ENCODE results near the gene DNAH7. TPM values are rescaled to one million over a fixed set of nuclear protein-coding genes. Genes with fewer than 3 reads are reported as not detected.
A peak's percentile ranks its signal among the peaks of the same experiment; 100 is the strongest.

Gene DNAH7
- total and polyA plus RNA-seq, 9 of the 15 experiments (the other 6 are each of a cell fraction or from before 2014, with no cell fraction given) = 0.03 to 0.42 (median 0.18) TPM

DNA sequence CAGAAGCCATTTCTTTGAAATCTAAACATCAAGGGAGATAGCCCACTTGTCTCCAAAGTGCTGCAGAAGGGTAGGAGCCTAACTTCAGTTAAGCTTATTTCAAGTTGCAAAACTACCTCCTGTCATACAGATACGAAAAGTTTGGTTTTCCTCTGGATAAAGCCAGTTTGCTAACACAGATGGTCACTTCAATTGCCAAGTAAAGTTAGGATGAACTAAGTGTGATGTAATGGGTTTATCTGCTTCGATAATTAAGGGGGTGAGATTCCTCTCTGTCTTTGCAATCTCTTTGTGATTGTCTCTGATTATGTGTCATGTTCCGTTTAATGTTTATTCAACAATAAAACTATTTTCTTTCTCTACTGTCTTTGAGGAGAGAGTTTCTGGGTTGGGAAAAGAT is 255.2 kb downstream of the DNAH7 start:
- CTCF ChIA-PET (ENCODE audit: low intra/inter-chr PET ratio) = no interaction called here
- Histone ChIP-seq H3K4me3 (no peak overlapping the region), H3K9ac (ENCODE audit: insufficient read depth in 1 of 2, low read depth in 2 of 2, low read length in 2 of 2) (no peak overlapping the region), H3K4me1 (replicated peaks in 1 of 2; ENCODE audit: control insufficient read depth in 2 of 2, insufficient read depth in 2 of 2, low read length in 2 of 2) (no peaks in the 10 kb centered on the region), H3K79me2 (ENCODE audit: control insufficient read depth, insufficient read depth, low read length) (no peaks in the 10 kb centered on the region), H3K27me3 (ENCODE audit: control insufficient read depth in 2 of 2, insufficient read depth in 2 of 2, low read length in 2 of 2) (no peaks in the 10 kb centered on the region), H2AFZ (ENCODE audit: low read depth, low read length) (0 out of 2 replicates have a peak overlapping the region, but pooled peaks have one; percentile 26), H3K4me2 (ENCODE audit: insufficient read depth, low read length) (no peak overlapping the region), H4K20me1 (replicated peaks; ENCODE audit: control insufficient read depth, insufficient read depth, low read length) (no peaks in the 10 kb centered on the region), H3K36me3 (ENCODE audit: control insufficient read depth, insufficient read depth, low read length) (no peaks in the 10 kb centered on the region), H3K9me3 (replicated peaks; ENCODE audit: control insufficient read depth, insufficient read depth, low read depth, low read length) (no peaks in the 10 kb centered on the region), H3K9me1 (ENCODE audit: control insufficient read depth, insufficient read depth, low read length) (no peaks in the 10 kb centered on the region), H3K27ac (ENCODE audit: extremely low read depth, low read depth, low read length) (no peak overlapping the region)
- no peak for DNase-seq (ENCODE audit: extremely low read depth in 1 of 4, low spot score in 3 of 4)
- intact Hi-C loops (cut with micrococcal nuclease) = no loop called here
- no TSS peak for BruUV-seq (replicated peaks)
- POLR2A ChIA-PET = no interaction called here
- in situ Hi-C loops (cut with MboI) = no loop called here
- peak; percentile 55 for FAIRE-seq
- TF ChIP-seq ZNF41 (CRISPR knock-in tag; conservative IDR thresholded peaks at IDR 0.05) = no peak
- TF ChIP-seq PHF8 (IDR thresholded peaks at IDR 0.05; ENCODE audit: borderline replicate concordance, low read length) = no peak
- TF ChIP-seq ZBTB8A (IDR thresholded peaks at IDR 0.05; ENCODE audit: partially characterized antibody) = no peak
- TF ChIP-seq FOS (IDR thresholded peaks at IDR 0.05; ENCODE audit: extremely low read depth, insufficient read length) = no peak
- TF ChIP-seq SRSF1 (IDR thresholded peaks at IDR 0.05; ENCODE audit: low read depth, low read length) = no peak
- no peak for TF ChIP-seq PHF20 (IDR thresholded peaks at IDR 0.05; ENCODE audit: partially characterized antibody)
- TF ChIP-seq MEF2D (tag; conservative IDR thresholded peaks at IDR 0.05; ENCODE audit: low read depth) = no peak
- TF ChIP-seq HDAC2 (IDR thresholded peaks at IDR 0.05) = no peak
- no peak for TF ChIP-seq FIP1L1 (IDR thresholded peaks at IDR 0.05; ENCODE audit: low read depth, low read length, poor library complexity, severe bottlenecking)
- TF ChIP-seq PML (IDR thresholded peaks at IDR 0.05; ENCODE audit: low read length) = no peak
- no peak for TF ChIP-seq ZNF436 (CRISPR knock-in tag; IDR thresholded peaks at IDR 0.05)
- TF ChIP-seq, protein P1, sequence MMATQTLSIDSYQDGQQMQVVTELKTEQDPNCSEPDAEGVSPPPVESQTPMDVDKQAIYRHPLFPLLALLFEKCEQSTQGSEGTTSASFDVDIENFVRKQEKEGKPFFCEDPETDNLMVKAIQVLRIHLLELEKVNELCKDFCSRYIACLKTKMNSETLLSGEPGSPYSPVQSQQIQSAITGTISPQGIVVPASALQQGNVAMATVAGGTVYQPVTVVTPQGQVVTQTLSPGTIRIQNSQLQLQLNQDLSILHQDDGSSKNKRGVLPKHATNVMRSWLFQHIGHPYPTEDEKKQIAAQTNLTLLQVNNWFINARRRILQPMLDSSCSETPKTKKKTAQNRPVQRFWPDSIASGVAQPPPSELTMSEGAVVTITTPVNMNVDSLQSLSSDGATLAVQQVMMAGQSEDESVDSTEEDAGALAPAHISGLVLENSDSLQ (IDR thresholded peaks at IDR 0.05) = no peak
- no peak for TF ChIP-seq ZKSCAN1 (IDR thresholded peaks at IDR 0.05; ENCODE audit: low read depth, low read length)
- TF ChIP-seq, protein P2, sequence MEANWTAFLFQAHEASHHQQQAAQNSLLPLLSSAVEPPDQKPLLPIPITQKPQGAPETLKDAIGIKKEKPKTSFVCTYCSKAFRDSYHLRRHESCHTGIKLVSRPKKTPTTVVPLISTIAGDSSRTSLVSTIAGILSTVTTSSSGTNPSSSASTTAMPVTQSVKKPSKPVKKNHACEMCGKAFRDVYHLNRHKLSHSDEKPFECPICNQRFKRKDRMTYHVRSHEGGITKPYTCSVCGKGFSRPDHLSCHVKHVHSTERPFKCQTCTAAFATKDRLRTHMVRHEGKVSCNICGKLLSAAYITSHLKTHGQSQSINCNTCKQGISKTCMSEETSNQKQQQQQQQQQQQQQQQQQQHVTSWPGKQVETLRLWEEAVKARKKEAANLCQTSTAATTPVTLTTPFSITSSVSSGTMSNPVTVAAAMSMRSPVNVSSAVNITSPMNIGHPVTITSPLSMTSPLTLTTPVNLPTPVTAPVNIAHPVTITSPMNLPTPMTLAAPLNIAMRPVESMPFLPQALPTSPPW (CRISPR knock-in tag; IDR thresholded peaks at IDR 0.05) = no peak
- TF ChIP-seq TAF15 (IDR thresholded peaks at IDR 0.05; ENCODE audit: low read depth, low read length) = no peak
- TF ChIP-seq, protein P3, sequence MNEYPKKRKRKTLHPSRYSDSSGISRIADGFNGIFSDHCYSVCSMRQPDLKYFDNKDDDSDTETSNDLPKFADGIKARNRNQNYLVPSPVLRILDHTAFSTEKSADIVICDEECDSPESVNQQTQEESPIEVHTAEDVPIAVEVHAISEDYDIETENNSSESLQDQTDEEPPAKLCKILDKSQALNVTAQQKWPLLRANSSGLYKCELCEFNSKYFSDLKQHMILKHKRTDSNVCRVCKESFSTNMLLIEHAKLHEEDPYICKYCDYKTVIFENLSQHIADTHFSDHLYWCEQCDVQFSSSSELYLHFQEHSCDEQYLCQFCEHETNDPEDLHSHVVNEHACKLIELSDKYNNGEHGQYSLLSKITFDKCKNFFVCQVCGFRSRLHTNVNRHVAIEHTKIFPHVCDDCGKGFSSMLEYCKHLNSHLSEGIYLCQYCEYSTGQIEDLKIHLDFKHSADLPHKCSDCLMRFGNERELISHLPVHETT (CRISPR knock-in tag; conservative IDR thresholded peaks at IDR 0.05 in 1 of 2, IDR thresholded peaks at IDR 0.05 in 1 of 2) = no peak
- no peak for ATAC-seq
- WGBS (ENCODE audit: insufficient coverage, low coverage, missing lambda C conversion rate) = 11% methylated on average over 3 of the region's 3 CpGs

Data from K562 (cell line).